ENCODE measurements around the gene SEC31A.

DNA sequence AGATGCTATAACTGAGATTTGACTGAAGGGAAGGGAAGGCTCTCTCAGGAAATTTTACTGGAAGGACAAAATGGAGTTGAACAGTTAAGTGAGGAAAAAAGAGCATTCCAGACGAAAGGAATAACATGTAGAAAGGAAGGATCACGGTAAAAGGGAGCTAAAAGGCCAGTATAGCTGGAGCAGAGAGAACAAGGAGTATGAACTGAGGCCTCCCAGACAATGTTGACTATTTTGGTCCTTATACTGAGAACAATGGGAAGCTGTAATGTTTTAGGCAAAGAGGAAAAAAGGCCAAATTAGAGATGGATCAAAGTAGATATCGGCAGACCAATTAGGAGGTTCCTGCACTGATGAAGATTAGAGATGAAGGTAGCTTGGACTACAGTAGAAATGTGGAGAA is 65.5 kb downstream of the SEC31A start:
- no peak for TF ChIP-seq POLR2A (IDR thresholded peaks at IDR 0.05)
- TF ChIP-seq, protein P1, sequence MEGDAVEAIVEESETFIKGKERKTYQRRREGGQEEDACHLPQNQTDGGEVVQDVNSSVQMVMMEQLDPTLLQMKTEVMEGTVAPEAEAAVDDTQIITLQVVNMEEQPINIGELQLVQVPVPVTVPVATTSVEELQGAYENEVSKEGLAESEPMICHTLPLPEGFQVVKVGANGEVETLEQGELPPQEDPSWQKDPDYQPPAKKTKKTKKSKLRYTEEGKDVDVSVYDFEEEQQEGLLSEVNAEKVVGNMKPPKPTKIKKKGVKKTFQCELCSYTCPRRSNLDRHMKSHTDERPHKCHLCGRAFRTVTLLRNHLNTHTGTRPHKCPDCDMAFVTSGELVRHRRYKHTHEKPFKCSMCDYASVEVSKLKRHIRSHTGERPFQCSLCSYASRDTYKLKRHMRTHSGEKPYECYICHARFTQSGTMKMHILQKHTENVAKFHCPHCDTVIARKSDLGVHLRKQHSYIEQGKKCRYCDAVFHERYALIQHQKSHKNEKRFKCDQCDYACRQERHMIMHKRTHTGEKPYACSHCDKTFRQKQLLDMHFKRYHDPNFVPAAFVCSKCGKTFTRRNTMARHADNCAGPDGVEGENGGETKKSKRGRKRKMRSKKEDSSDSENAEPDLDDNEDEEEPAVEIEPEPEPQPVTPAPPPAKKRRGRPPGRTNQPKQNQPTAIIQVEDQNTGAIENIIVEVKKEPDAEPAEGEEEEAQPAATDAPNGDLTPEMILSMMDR (IDR thresholded peaks at IDR 0.05) = no peak

Measured in breast epithelium (tissue), 3 donors.